Mesenchymal stem cell (in vitro differentiated cells and primary cell): Measurements from ENCODE around the gene RNF40.

Source experiments
- DNase-seq: peaks from one replicate; pipeline ENCODE4 v3.0.0-alpha.2; 2013
- H2AFZ ChIP-seq: one replicate; pipeline ENCODE4 v1.6.1; 2013; ENCODE audit warnings: low read depth, mild to moderate bottlenecking, control low read depth, inconsistent platforms, low read length, moderate library complexity
- H2AK5ac ChIP-seq: 2 replicates; pipeline ENCODE4 v1.6.1; 2013; ENCODE audit warnings: low read length, moderate library complexity, mild to moderate bottlenecking, inconsistent platforms; ENCODE audit not compliant: severe bottlenecking
- H2BK120ac ChIP-seq: one replicate; pipeline ENCODE4 v1.6.1; 2013; ENCODE audit warnings: low read depth, mild to moderate bottlenecking, inconsistent platforms, low read length, moderate library complexity
- H2BK12ac ChIP-seq, 2 experiments: one replicate each; pipeline ENCODE4 v1.6.1; 2013; ENCODE audit warnings: inconsistent platforms in 2 of 2, low read length in 2 of 2, mild to moderate bottlenecking in 2 of 2, moderate library complexity in 2 of 2, control low read depth in 1 of 2
- H2BK15ac ChIP-seq: one replicate; pipeline ENCODE4 v1.6.1; 2013; ENCODE audit warnings: mild to moderate bottlenecking, low read depth, inconsistent platforms; ENCODE audit not compliant: poor library complexity, severe bottlenecking
- H2BK5ac ChIP-seq: 2 replicates; pipeline ENCODE4 v1.6.1; 2013; ENCODE audit warnings: low read depth, mild to moderate bottlenecking, low read length, control low read depth, inconsistent platforms; ENCODE audit not compliant: poor library complexity, severe bottlenecking
- H3K14ac ChIP-seq, 2 experiments: one replicate each; pipeline ENCODE4 v1.6.1; 2013; ENCODE audit warnings: inconsistent platforms in 2 of 2, low read length in 2 of 2, control low read depth in 1 of 2, mild to moderate bottlenecking in 1 of 2, moderate library complexity in 1 of 2
- H3K18ac ChIP-seq, 2 experiments: one replicate each; pipeline ENCODE4 v1.6.1; 2013; ENCODE audit warnings: inconsistent platforms in 2 of 2, low read length in 2 of 2, control low read depth in 1 of 2, low read depth in 1 of 2, mild to moderate bottlenecking in 1 of 2
- H3K23ac ChIP-seq, 2 experiments: one replicate each; pipeline ENCODE4 v1.6.1; 2013; ENCODE audit warnings: inconsistent platforms in 2 of 2, low read length in 2 of 2, mild to moderate bottlenecking in 2 of 2, moderate library complexity in 2 of 2, control low read depth in 1 of 2
- H3K27ac ChIP-seq: 2 replicates; pipeline ENCODE4 v1.5.1; 2013; ENCODE audit warnings: mild to moderate bottlenecking, moderate library complexity, low read length, control low read depth, inconsistent platforms; ENCODE audit not compliant: poor library complexity, severe bottlenecking
- H3K27me3 ChIP-seq, 2 experiments: 2 replicates each; pipeline versions ENCODE4 v1.6.1 to v1.7.0; 2013; ENCODE audit warnings: low read length in 2 of 2, mild to moderate bottlenecking in 2 of 2, moderate library complexity in 2 of 2, control low read depth in 1 of 2, inconsistent platforms in 1 of 2; ENCODE audit not compliant: control insufficient read depth in 1 of 2, insufficient read depth in 1 of 2
- H3K36me3 ChIP-seq, 2 experiments: 2 replicates each; pipeline versions ENCODE4 v1.6.1 to v1.7.0; 2013; ENCODE audit warnings: low read length in 2 of 2, control low read depth in 1 of 2, inconsistent platforms in 1 of 2, low read depth in 1 of 2, mild to moderate bottlenecking in 1 of 2; ENCODE audit not compliant: insufficient read depth in 2 of 2, control insufficient read depth in 1 of 2
- H3K4ac ChIP-seq, 2 experiments: one replicate each; pipeline ENCODE4 v1.6.1; 2013; ENCODE audit warnings: inconsistent platforms in 2 of 2, low read length in 2 of 2, mild to moderate bottlenecking in 2 of 2, moderate library complexity in 2 of 2, control low read depth in 1 of 2, low read depth in 1 of 2
- H3K4me1 ChIP-seq: 2 replicates; pipeline ENCODE4 v1.6.1; 2013; ENCODE audit warnings: low read depth, low read length, control low read depth; ENCODE audit not compliant: control insufficient read depth, insufficient read depth
- H3K4me2 ChIP-seq: 2 replicates; pipeline ENCODE4 v1.6.1; 2013; ENCODE audit warnings: low read length, mild to moderate bottlenecking, inconsistent platforms; ENCODE audit not compliant: poor library complexity, severe bottlenecking
- H3K4me3 ChIP-seq, 2 experiments: 2 replicates each; pipeline versions ENCODE4 v1.5.1 to v1.7.0; 2013; ENCODE audit warnings: low read length in 2 of 2, mild to moderate bottlenecking in 2 of 2, control low read depth in 1 of 2, low read depth in 1 of 2; ENCODE audit not compliant: insufficient read depth in 1 of 2
- H3K79me1 ChIP-seq: replicated peaks from 2 replicates; pipeline ENCODE4 v1.6.1; 2013; ENCODE audit warnings: mild to moderate bottlenecking, control low read depth, low read length, inconsistent platforms; ENCODE audit not compliant: poor library complexity, severe bottlenecking
- H3K9ac ChIP-seq: 2 replicates; pipeline ENCODE4 v1.7.0; 2013; ENCODE audit warnings: mild to moderate bottlenecking, low read length, moderate library complexity
- H3K9me3 ChIP-seq: 2 replicates; pipeline ENCODE4 v1.7.0; 2013; ENCODE audit warnings: mild to moderate bottlenecking, low read length; ENCODE audit not compliant: control insufficient read depth
- H4K8ac ChIP-seq: one replicate; pipeline ENCODE4 v1.6.1; 2013; ENCODE audit warnings: inconsistent platforms, mild to moderate bottlenecking, low read length, moderate library complexity
- H4K91ac ChIP-seq: one replicate; pipeline ENCODE4 v1.6.1; 2013; ENCODE audit warnings: mild to moderate bottlenecking, low read length, inconsistent platforms
- WGBS: methylation state at CpG from one replicate; pipeline ENCODE4 v1.1.7; 2013; ENCODE audit warnings: mixed read lengths; 5-methylcytosine and 5-hydroxymethylcytosine counted together

Gene RNF40

GRCh38 chr16:30771726-30772125 is 9.6 kb downstream of the RNF40 start:
- Histone ChIP-seq H2BK5ac (no peak overlapping the region), H2BK12ac (no peak overlapping the region), H3K79me1 (peaks cover 29% of the 10 kb centered on the region), H3K36me3 (peaks cover 78 to 81% of the 10 kb centered on the region in 2 experiments), H3K4me1 (peaks cover 18% of the 10 kb centered on the region), H2BK15ac (no peak overlapping the region), H2AFZ (no peak overlapping the region), H4K8ac (no peak overlapping the region), H3K4me2 (no peak overlapping the region), H2AK5ac (no peak overlapping the region), H3K4me3 (no peak overlapping the region), H3K4ac (no peak overlapping the region), H3K9ac (no peak overlapping the region), H4K91ac (no peak overlapping the region), H3K18ac (no peak overlapping the region), H3K27me3 (no peaks in the 10 kb centered on the region), H3K27ac (no peak overlapping the region), H3K9me3 (no peaks in the 10 kb centered on the region), H3K14ac (no peak overlapping the region), H2BK120ac (no peak overlapping the region), H3K23ac (no peak overlapping the region)
- WGBS = 77% methylated on average over 14 of the region's 14 CpGs
- peak; percentile 33 for DNase-seq

GRCh38 chr16:30773826-30774225 is 11.7 kb downstream of the RNF40 start:
- no peak overlapping the region for H3K4me2 ChIP-seq
- H3K36me3 ChIP-seq = peaks cover 60 to 76% of the 10 kb centered on the region in 2 experiments
- no peak for DNase-seq
- H2BK12ac ChIP-seq = no peak overlapping the region
- no peak overlapping the region for H3K4ac ChIP-seq
- H3K79me1 ChIP-seq = peaks cover 28% of the 10 kb centered on the region
- no peak overlapping the region for H4K91ac ChIP-seq
- no peak overlapping the region for H2AFZ ChIP-seq
- no peak overlapping the region for H3K4me3 ChIP-seq
- no peak overlapping the region for H4K8ac ChIP-seq
- no peak overlapping the region for H2BK120ac ChIP-seq
- H3K27ac ChIP-seq = no peak overlapping the region
- 96% methylated on average over 14 of the region's 14 CpGs for WGBS
- H2BK15ac ChIP-seq = no peak overlapping the region
- H3K23ac ChIP-seq = no peak overlapping the region
- H3K18ac ChIP-seq = no peak overlapping the region
- H3K14ac ChIP-seq = no peak overlapping the region
- no peaks in the 10 kb centered on the region for H3K27me3 ChIP-seq
- H3K9ac ChIP-seq = no peak overlapping the region
- no peaks in the 10 kb centered on the region for H3K9me3 ChIP-seq
- peaks cover 19% of the 10 kb centered on the region for H3K4me1 ChIP-seq
- H2BK5ac ChIP-seq = no peak overlapping the region
- H2AK5ac ChIP-seq = no peak overlapping the region

- Histone ChIP-seq H3K79me1 (peaks cover 28% of the 10 kb centered on the region), H2BK5ac (no peak overlapping the region), H3K36me3 (peaks cover 53 to 76% of the 10 kb centered on the region in 2 experiments), H3K27me3 (no peaks in the 10 kb centered on the region), H3K27ac (peak overlapping the region; percentile 21), H3K4me1 (peaks cover 19% of the 10 kb centered on the region), H2BK15ac (no peak overlapping the region), H3K4me2 (peak overlapping the region; percentile 85), H2BK12ac (no peak overlapping the region), H3K23ac (peak overlapping the region in 1 of 2 experiments; percentile 28), H3K9ac (peak overlapping the region; percentile 94), H3K14ac (no peak overlapping the region), H3K9me3 (no peaks in the 10 kb centered on the region), H3K4me3 (peak overlapping the region; percentile 68 to 90), H3K4ac (peak overlapping the region in 1 of 2 experiments; percentile 58), H2AFZ (no peak overlapping the region), H2BK120ac (no peak overlapping the region), H4K91ac (peak overlapping the region; percentile 81), H2AK5ac (no peak overlapping the region), H4K8ac (peak overlapping the region; percentile 86), H3K18ac (peak overlapping the region in 1 of 2 experiments; percentile 97)
- DNase-seq = no peak
- 81% methylated on average over 8 of the region's 8 CpGs for WGBS
Observed at GRCh38 chr16:30774367-30775130, 12.4 kb downstream of the RNF40 start.

- DNase-seq = no peak
- H3K27me3 ChIP-seq = no peaks in the 10 kb centered on the region
Observed at GRCh38 chr16:30775131-30775391, 12.9 kb downstream of the RNF40 start.

More at GRCh38 chr16:30775131-30775391, 12.9 kb downstream of the RNF40 start:
- no peak overlapping the region for H2AFZ ChIP-seq
- H3K14ac ChIP-seq = no peak overlapping the region
- peaks cover 50 to 76% of the 10 kb centered on the region in 2 experiments for H3K36me3 ChIP-seq
- H3K9me3 ChIP-seq = no peaks in the 10 kb centered on the region
- H3K27ac ChIP-seq = peak overlapping the region; percentile 21
- H2BK120ac ChIP-seq = no peak overlapping the region
- 33% methylated on average over 9 of the region's 15 CpGs for WGBS
- no peak overlapping the region for H2BK5ac ChIP-seq
- H3K9ac ChIP-seq = peak overlapping the region; percentile 94
- peaks cover 19% of the 10 kb centered on the region for H3K4me1 ChIP-seq
- H2BK12ac ChIP-seq = no peak overlapping the region
- peaks cover 29% of the 10 kb centered on the region for H3K79me1 ChIP-seq
- H3K4me3 ChIP-seq = peak overlapping the region; percentile 68 to 90
- H3K4ac ChIP-seq = peak overlapping the region; percentile 29 to 58
- peak overlapping the region; percentile 85 for H3K4me2 ChIP-seq
- no peak overlapping the region for H2AK5ac ChIP-seq
- H2BK15ac ChIP-seq = no peak overlapping the region
- H4K8ac ChIP-seq = peak overlapping the region; percentile 86
- peak overlapping the region; percentile 37 to 97 for H3K18ac ChIP-seq
- no peak overlapping the region for H3K23ac ChIP-seq
- peak overlapping the region; percentile 81 for H4K91ac ChIP-seq
